ENCODE measurements around the gene CSKMT. TPM values are rescaled to one million over a fixed set of nuclear protein-coding genes. Genes with fewer than 3 reads are reported as not detected.

Gene CSKMT
- total and polyA plus RNA-seq, 2 experiments from 2014 or later = 11.0 to 14.1 TPM

- Histone ChIP-seq H3K4me3 (peak overlapping the region; percentile 50), H3K27ac (peak overlapping the region; percentile 83)
- no peak for TF ChIP-seq CTCF (IDR thresholded peaks at IDR 0.05; ENCODE audit: low read depth, low read length)
Observed at GRCh38 chr11:62622476-62623089, 42.5 kb upstream of the CSKMT start.

GRCh38 chr11:62627713-62628112 lies 37.4 kb upstream of the CSKMT start:
- peaks cover 68% of the 10 kb centered on the region for H3K36me3 ChIP-seq
- H3K27me3 ChIP-seq = no peaks in the 10 kb centered on the region
- H3K27ac ChIP-seq = no peak overlapping the region
- DNase-seq (ENCODE audit: low read depth in 1 of 2, low spot score in 1 of 2) = peak in 1 of 2 donors; percentile 17
- TF ChIP-seq CTCF (IDR thresholded peaks at IDR 0.05; ENCODE audit: low read depth, low read length) = peak; percentile 11
- H3K4me3 ChIP-seq = no peak overlapping the region
- no peaks in the 10 kb centered on the region for H3K9me3 ChIP-seq (ENCODE audit: low read depth)
- H3K4me1 ChIP-seq (ENCODE audit: low read depth) = no peaks in the 10 kb centered on the region

More at GRCh38 chr11:62622476-62623089, 42.5 kb upstream of the CSKMT start:
- Histone ChIP-seq H3K9me3 (ENCODE audit: low read depth) (no peaks in the 10 kb centered on the region), H3K4me1 (ENCODE audit: low read depth) (peaks cover 5% of the 10 kb centered on the region), H3K27me3 (no peaks in the 10 kb centered on the region), H3K36me3 (peaks cover 24% of the 10 kb centered on the region)
- no peak for DNase-seq (ENCODE audit: low read depth in 1 of 2, low spot score in 1 of 2)

GRCh38 chr11:62632492-62632891 lies 32.6 kb upstream of the CSKMT start:
- Histone ChIP-seq H3K27me3 (no peaks in the 10 kb centered on the region), H3K27ac (no peak overlapping the region), H3K4me1 (ENCODE audit: low read depth) (no peaks in the 10 kb centered on the region), H3K36me3 (peaks cover 79% of the 10 kb centered on the region), H3K9me3 (ENCODE audit: low read depth) (no peaks in the 10 kb centered on the region), H3K4me3 (no peak overlapping the region)
- no peak for TF ChIP-seq CTCF (IDR thresholded peaks at IDR 0.05; ENCODE audit: low read depth, low read length)
- no peak for DNase-seq (ENCODE audit: low read depth in 1 of 2, low spot score in 1 of 2)

GRCh38 chr11:62644220-62644619 lies 20.9 kb upstream of the CSKMT start:
- Histone ChIP-seq H3K27me3 (no peaks in the 10 kb centered on the region), H3K27ac (no peak overlapping the region), H3K4me3 (no peak overlapping the region), H3K36me3 (peaks cover 14% of the 10 kb centered on the region), H3K4me1 (ENCODE audit: low read depth) (peaks cover 4% of the 10 kb centered on the region), H3K9me3 (ENCODE audit: low read depth) (no peaks in the 10 kb centered on the region)
- DNase-seq (ENCODE audit: low read depth in 1 of 2, low spot score in 1 of 2) = no peak
- no peak for TF ChIP-seq CTCF (IDR thresholded peaks at IDR 0.05; ENCODE audit: low read depth, low read length)

GRCh38 chr11:62645671-62645945 lies 19.5 kb upstream of the CSKMT start:
- H3K27ac ChIP-seq = peak overlapping the region; percentile 96
- no peak for DNase-seq (ENCODE audit: low read depth in 1 of 2, low spot score in 1 of 2)
- H3K4me3 ChIP-seq = peak overlapping the region; percentile 98
- H3K4me1 ChIP-seq (ENCODE audit: low read depth) = peaks cover 4% of the 10 kb centered on the region
- no peak for TF ChIP-seq CTCF (IDR thresholded peaks at IDR 0.05; ENCODE audit: low read depth, low read length)
- H3K36me3 ChIP-seq = peaks cover 20% of the 10 kb centered on the region
- H3K27me3 ChIP-seq = no peaks in the 10 kb centered on the region
- no peaks in the 10 kb centered on the region for H3K9me3 ChIP-seq (ENCODE audit: low read depth)
